Activated naive CD4-positive, alpha-beta T cell treated with anti-CD3 and anti-CD28 coated beads, Interleukin-2, amount 50 U/mL, for 16 hours (primary cell): ENCODE data around the gene STUM.

Source experiments
- DNase-seq: peaks from one replicate; pipeline ENCODE4 v3.0.0-alpha.2; 2020

Gene STUM

GRCh38 chr1:226534098-226534497, 14.5 kb upstream of the STUM start:
- DNase-seq: no peak

GRCh38 chr1:226534645-226535044, 13.9 kb upstream of the STUM start:
- no peak for DNase-seq

GRCh38 chr1:226535666-226536065, 12.9 kb upstream of the STUM start:
- no peak for DNase-seq

GRCh38 chr1:226541231-226541630, 7.3 kb upstream of the STUM start:
- DNase-seq: no peak

GRCh38 chr1:226541631-226542622, 6.6 kb upstream of the STUM start:
- DNase-seq: no peak

GRCh38 chr1:226542623-226543103, 5.9 kb upstream of the STUM start:
- DNase-seq: no peak

GRCh38 chr1:226545836-226546596, 2.5 kb upstream of the STUM start:
- DNase-seq: no peak

GRCh38 chr1:226546926-226547325, 1.6 kb upstream of the STUM start:
- DNase-seq: no peak

GRCh38 chr1:226547754-226548191, 791 bp upstream of the STUM start:
- peak; percentile 69 for DNase-seq

GRCh38 chr1:226549094-226549936, 751 bp downstream of the STUM start:
- DNase-seq: peak; percentile 16

GRCh38 chr1:226549937-226550671, 1.5 kb downstream of the STUM start:
- DNase-seq: peak; percentile 20

- no peak for DNase-seq
These were observed 2.1 kb downstream of the STUM start for GRCh38 chr1:226550672-226551041.

- DNase-seq: no peak
These were observed 2.7 kb downstream of the STUM start for GRCh38 chr1:226551299-226551698.

GRCh38 chr1:226552061-226552460, 3.5 kb downstream of the STUM start:
- DNase-seq: no peak

GRCh38 chr1:226553266-226553923, 4.8 kb downstream of the STUM start:
- DNase-seq: no peak

- DNase-seq: no peak
These were observed 5.3 kb downstream of the STUM start for GRCh38 chr1:226553924-226554282.

- no peak for DNase-seq
These were observed 6.5 kb downstream of the STUM start for GRCh38 chr1:226555092-226555491.

- no peak for DNase-seq
These were observed 8.9 kb downstream of the STUM start for GRCh38 chr1:226557424-226557823.

- no peak for DNase-seq
These were observed 9.6 kb downstream of the STUM start for GRCh38 chr1:226558036-226558650.

GRCh38 chr1:226560243-226560642, 11.7 kb downstream of the STUM start:
- DNase-seq: no peak

- no peak for DNase-seq
These were observed 14.4 kb downstream of the STUM start for GRCh38 chr1:226562989-226563388.
